CD14-positive monocyte (primary cell): ENCODE data around the gene CAMK2N2. TPM values are rescaled to one million over a fixed set of nuclear protein-coding genes. Genes with fewer than 3 reads are reported as not detected.

Experiments used
- DNase-seq, 3 donors: peaks; one replicate each; pipeline ENCODE4 v3.0.0-alpha.2; 2011 to 2022
- H2AFZ ChIP-seq: 2 replicates; pipeline ENCODE4 v1.6.0; 2012; ENCODE audit warnings: mild to moderate bottlenecking, low read depth, low read length, inconsistent platforms; ENCODE audit not compliant: insufficient read depth, poor library complexity, severe bottlenecking
- H3K27ac ChIP-seq, 2 donors: 1 replicate in 1 of 2; 2 replicates in 1 of 2; pipeline ENCODE4 v1.5.1; 2012 to 2013; ENCODE audit warnings: low read length in 2 of 2, control low read depth in 1 of 2, inconsistent platforms in 1 of 2, low read depth in 1 of 2, mild to moderate bottlenecking in 1 of 2
- H3K27me3 ChIP-seq, 2 donors: one replicate each; pipeline versions ENCODE4 v1.6.0 to v1.6.1; 2011 to 2013; ENCODE audit warnings: low read length in 2 of 2; ENCODE audit not compliant: control insufficient read depth in 2 of 2, insufficient read depth in 2 of 2
- H3K36me3 ChIP-seq, 2 donors: replicated peaks in 1 of 2; 1 replicate in 1 of 2; 2 replicates in 1 of 2; pipeline versions ENCODE4 v1.5.1 to v1.6.1; 2012 to 2013; ENCODE audit warnings: low read length in 2 of 2, control low read depth in 1 of 2, inconsistent platforms in 1 of 2, mild to moderate bottlenecking in 1 of 2; ENCODE audit not compliant: insufficient read depth in 2 of 2, control insufficient read depth in 1 of 2
- H3K4me1 ChIP-seq, 2 donors: 1 replicate in 1 of 2; 2 replicates in 1 of 2; pipeline versions ENCODE4 v1.5.1 to v1.6.1; 2012 to 2013; ENCODE audit warnings: low read length in 2 of 2, control low read depth in 1 of 2, inconsistent platforms in 1 of 2, mild to moderate bottlenecking in 1 of 2, moderate library complexity in 1 of 2; ENCODE audit not compliant: insufficient read depth in 2 of 2, control insufficient read depth in 1 of 2
- H3K4me2 ChIP-seq: replicated peaks from 2 replicates; pipeline ENCODE3; 2012; ENCODE audit warnings: low read length, moderate library complexity, mild to moderate bottlenecking; ENCODE audit not compliant: poor library complexity, severe bottlenecking; ENCODE audit errors: extremely low read depth
- H3K4me3 ChIP-seq, 3 experiments: fragments of 200-600 bp in 1 of 3; sonication (generic) in 1 of 3; replicated peaks in 1 of 3; 1 replicate in 2 of 3; 2 replicates in 1 of 3; pipeline ENCODE4 v1.5.1; 2011 to 2013; ENCODE audit warnings: low read length in 3 of 3, mild to moderate bottlenecking in 3 of 3, control low read depth in 2 of 3, low read depth in 2 of 3, inconsistent platforms in 1 of 3, moderate library complexity in 1 of 3
- H3K79me2 ChIP-seq: 2 replicates; pipeline ENCODE4 v1.6.0; 2012; ENCODE audit warnings: mild to moderate bottlenecking, control low read depth, inconsistent platforms, low read length, moderate library complexity; ENCODE audit not compliant: insufficient read depth
- H3K9ac ChIP-seq: 2 replicates; pipeline ENCODE4 v1.6.0; 2017; ENCODE audit warnings: low read length, mild to moderate bottlenecking; ENCODE audit not compliant: insufficient read depth, poor library complexity, severe bottlenecking
- H3K9me3 ChIP-seq, 2 donors: replicated peaks in 1 of 2; 1 replicate in 1 of 2; 2 replicates in 1 of 2; pipeline versions ENCODE4 v1.5.1 to v1.6.1; 2012 to 2013; ENCODE audit warnings: low read length in 2 of 2, control low read depth in 1 of 2; ENCODE audit not compliant: control insufficient read depth in 1 of 2, insufficient read depth in 1 of 2
- H4K20me1 ChIP-seq: 2 replicates; pipeline ENCODE4 v1.6.0; 2012; ENCODE audit warnings: mild to moderate bottlenecking, low read length, control low read depth, moderate library complexity; ENCODE audit not compliant: insufficient read depth
- H3K27ac Mint-ChIP-seq, 7 donors: one replicate each; pipeline ENCODE4 v1.8.0; 2020; ENCODE audit warnings: mild to moderate bottlenecking in 7 of 7, mixed read lengths in 7 of 7, moderate library complexity in 6 of 7, inconsistent platforms in 2 of 7
- H3K27me3 Mint-ChIP-seq, 3 donors: one replicate each; pipeline ENCODE4 v1.8.0; 2021 to 2022; ENCODE audit warnings: low read depth in 3 of 3, mild to moderate bottlenecking in 3 of 3, mixed read lengths in 3 of 3, moderate library complexity in 3 of 3, inconsistent platforms in 1 of 3
- H3K36me3 Mint-ChIP-seq, 2 donors: one replicate each; pipeline ENCODE4 v1.8.0; 2020; ENCODE audit warnings: mixed read lengths in 2 of 2, inconsistent platforms in 1 of 2, mild to moderate bottlenecking in 1 of 2
- H3K4me1 Mint-ChIP-seq: one replicate; pipeline ENCODE4 v1.8.0; 2020; ENCODE audit warnings: mild to moderate bottlenecking, mixed read lengths
- H3K4me3 Mint-ChIP-seq, 2 donors: one replicate each; pipeline ENCODE4 v1.8.0; 2020; ENCODE audit warnings: mild to moderate bottlenecking in 2 of 2, mixed read lengths in 2 of 2, moderate library complexity in 1 of 2
- H3K9me3 Mint-ChIP-seq, 7 donors: one replicate each; pipeline ENCODE4 v1.8.0; 2020 to 2022; ENCODE audit warnings: mixed read lengths in 7 of 7, mild to moderate bottlenecking in 6 of 7, moderate library complexity in 6 of 7, inconsistent platforms in 2 of 7
- CTCF ChIP-seq: fragments of 200-600 bp; IDR thresholded peaks from one replicate; pipeline ENCODE4 v1.8.0; 2022; ENCODE audit warnings: antibody characterized with exemption, mild to moderate bottlenecking
- WGBS: methylation state at CpG from one replicate; pipeline ENCODE4 v1.1.5; 2013; ENCODE audit warnings: missing lambda C conversion rate; ENCODE audit not compliant: insufficient coverage; 5-methylcytosine and 5-hydroxymethylcytosine counted together
- intact Hi-C, 2 donors: fragments of 100-400 bp; cut with micrococcal nuclease; formaldehyde crosslinking; loops; one replicate each; pipeline versions ENCODE4 v1.15.0 to v1.15.1; 2023
- polyA plus RNA-seq, 3 donors: library from polyadenylated mRNA; depleted of rRNA in 1 of 3; unstranded in 2 of 3; stranded (reverse) in 1 of 3; fragments of 300-500 nt in 2 of 3; fragments of >200 nt in 1 of 3; fragmentation: Illumina TruSeq in 2 of 3; gene quantifications; 1 replicate in 2 of 3; 2 replicates in 1 of 3; pipeline ENCODE4 v1.2.3, GENCODE V29; 2012 to 2021

CAMK2N2 gene
- polyA plus RNA-seq, 3 donors: not detected

GRCh38 chr3:184290331-184290730 lies 29.0 kb upstream of the CAMK2N2 start:
- Histone ChIP-seq H3K36me3 (no peaks in the 10 kb centered on the region), H4K20me1 (no peaks in the 10 kb centered on the region), H3K4me1 (no peaks in the 10 kb centered on the region), H3K9ac (no peak overlapping the region), H3K4me2 (no peak overlapping the region), H3K27ac (no peak overlapping the region), H3K27me3 (peaks cover 0 to 3% of the 10 kb centered on the region in 2 donors), H2AFZ (no peak overlapping the region), H3K4me3 (no peak overlapping the region), H3K9me3 (no peaks in the 10 kb centered on the region), H3K79me2 (no peaks in the 10 kb centered on the region)
- H3K27me3 Mint-ChIP-seq: peaks cover 6 to 28% (median 28%) of the 10 kb centered on the region in 3 donors
- intact Hi-C loops: no loop called here
- WGBS: 93% methylated on average over 3 of the region's 10 CpGs
- DNase-seq: no peak
- no peak overlapping the region for H3K4me3 Mint-ChIP-seq
- H3K36me3 Mint-ChIP-seq: no peaks in the 10 kb centered on the region
- H3K27ac Mint-ChIP-seq: peak overlapping the region in 1 of 7 donors; percentile 3
- H3K4me1 Mint-ChIP-seq: peaks cover 4% of the 10 kb centered on the region
- TF ChIP-seq CTCF: no peak
- H3K9me3 Mint-ChIP-seq: peaks cover 0 to 1% (median 0%) of the 10 kb centered on the region in 7 donors

GRCh38 chr3:184289426-184289938 lies 28.1 kb upstream of the CAMK2N2 start:
- Mint-ChIP-seq H3K27me3 (peaks cover 6 to 31% (median 30%) of the 10 kb centered on the region in 3 donors), H3K4me3 (peak overlapping the region in 1 of 2 donors; percentile 21), H3K4me1 (peaks cover 10% of the 10 kb centered on the region), H3K9me3 (peaks cover 0 to 1% (median 0%) of the 10 kb centered on the region in 7 donors), H3K27ac (no peak overlapping the region), H3K36me3 (no peaks in the 10 kb centered on the region)
- peak; percentile 19 to 44 (median 33) for DNase-seq
- no peak overlapping the region for H3K27ac ChIP-seq
- WGBS: 22% methylated on average over 5 of the region's 10 CpGs
- H3K4me1 ChIP-seq: peaks cover 5 to 7% of the 10 kb centered on the region in 2 donors
- intact Hi-C loops: loop anchor here (2.0 to 10.0 kb wide), 2 partner anchors 63 to 395 kb away; no protein-coding TSS in a partner anchor
- H4K20me1 ChIP-seq: no peaks in the 10 kb centered on the region
- peak overlapping the region; percentile 21 for H2AFZ ChIP-seq
- H3K4me2 ChIP-seq: no peak overlapping the region
- H3K79me2 ChIP-seq: no peaks in the 10 kb centered on the region
- H3K36me3 ChIP-seq: no peaks in the 10 kb centered on the region
- peak; percentile 82 for TF ChIP-seq CTCF
- H3K27me3 ChIP-seq: peaks cover 0 to 3% of the 10 kb centered on the region in 2 donors
- no peak overlapping the region for H3K4me3 ChIP-seq
- H3K9ac ChIP-seq: no peak overlapping the region
- no peaks in the 10 kb centered on the region for H3K9me3 ChIP-seq
